ENCODE results near the gene TSPAN9.

Gene TSPAN9

DNA sequence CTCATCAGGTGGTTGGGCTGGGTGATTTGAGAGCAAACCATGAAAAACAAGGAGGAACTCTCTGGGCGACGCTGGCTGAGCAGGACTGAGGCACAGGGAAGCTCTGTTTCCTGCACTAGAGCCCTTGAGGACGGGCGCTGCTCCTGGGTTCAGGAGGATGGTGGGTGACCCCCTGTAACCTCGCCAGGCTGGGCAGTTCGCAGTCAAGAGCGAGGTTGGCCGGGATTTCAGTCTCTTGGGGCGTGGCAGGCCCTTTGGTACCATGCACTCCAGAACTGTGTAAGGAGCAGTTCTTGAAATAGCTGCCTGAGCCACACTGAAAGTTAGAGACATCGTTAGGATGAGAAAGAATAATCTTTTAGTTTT is 202.2 kb downstream of the TSPAN9 start:
- no peak for DNase-seq (ENCODE audit: low read depth)
- Histone ChIP-seq H3K9me3 (ENCODE audit: control insufficient read depth, low read length) (no peaks in the 10 kb centered on the region), H3K27me3 (replicated peaks; ENCODE audit: control insufficient read depth, insufficient read depth, low read length) (peaks cover 11% of the 10 kb centered on the region), H3K36me3 (ENCODE audit: control insufficient read depth, insufficient read depth, low read length, severe bottlenecking) (no peaks in the 10 kb centered on the region), H3K4me3 (ENCODE audit: low read length) (no peak overlapping the region), H3K4me1 (ENCODE audit: control insufficient read depth, insufficient read depth, low read length) (no peaks in the 10 kb centered on the region), H3K9ac (ENCODE audit: low read length) (no peak overlapping the region)

DNA sequence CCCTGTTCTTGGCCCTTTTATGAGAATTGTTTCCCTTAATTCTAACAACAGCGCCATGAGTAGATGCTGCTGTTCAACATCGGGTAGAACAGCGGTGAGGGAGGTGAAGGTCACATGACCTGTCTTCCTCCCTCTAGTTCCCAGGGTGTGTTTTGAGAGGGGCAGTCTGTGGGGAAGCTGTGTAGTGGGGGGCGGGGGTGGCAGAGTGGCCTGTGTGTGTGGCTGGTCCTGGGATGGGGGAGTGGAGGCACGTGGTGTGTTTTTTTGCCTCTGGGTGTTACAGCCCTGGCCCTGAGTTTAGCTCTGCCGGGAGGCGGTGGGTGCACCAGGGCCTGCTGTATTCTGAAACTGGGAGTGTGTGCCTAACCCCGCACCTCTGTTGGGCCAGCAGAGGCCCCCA is 202.7 kb downstream of the TSPAN9 start:
- Histone ChIP-seq H3K4me3 (ENCODE audit: low read length) (no peak overlapping the region), H3K4me1 (ENCODE audit: control insufficient read depth, insufficient read depth, low read length) (no peaks in the 10 kb centered on the region), H3K9ac (ENCODE audit: low read length) (no peak overlapping the region), H3K9me3 (ENCODE audit: control insufficient read depth, low read length) (no peaks in the 10 kb centered on the region), H3K36me3 (ENCODE audit: control insufficient read depth, insufficient read depth, low read length, severe bottlenecking) (no peaks in the 10 kb centered on the region), H3K27me3 (replicated peaks; ENCODE audit: control insufficient read depth, insufficient read depth, low read length) (peaks cover 11% of the 10 kb centered on the region)
- DNase-seq (ENCODE audit: low read depth): no peak

DNA sequence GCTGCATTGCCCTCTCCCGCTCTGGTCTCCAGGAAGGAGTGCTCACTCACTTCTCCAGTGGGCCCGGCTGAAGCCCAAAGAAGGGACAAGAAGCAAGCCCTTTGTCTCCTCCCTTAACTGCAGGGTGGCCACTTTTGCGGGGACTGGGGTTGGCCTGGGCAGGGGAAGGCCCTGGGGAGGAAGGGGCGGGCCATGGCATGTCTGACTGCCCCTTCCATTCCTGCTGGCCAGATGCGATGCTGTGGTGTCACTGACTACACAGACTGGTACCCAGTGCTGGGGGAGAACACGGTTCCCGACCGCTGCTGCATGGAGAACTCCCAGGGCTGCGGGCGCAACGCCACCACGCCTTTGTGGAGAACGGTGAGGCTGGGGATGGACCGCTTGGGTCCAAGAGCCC is 203.8 kb downstream of the TSPAN9 start:
- no peaks in the 10 kb centered on the region for H3K9me3 ChIP-seq (ENCODE audit: control insufficient read depth, low read length)
- no peak overlapping the region for H3K4me3 ChIP-seq (ENCODE audit: low read length)
- H3K9ac ChIP-seq (ENCODE audit: low read length): no peak overlapping the region
- DNase-seq (ENCODE audit: low read depth): no peak
- H3K36me3 ChIP-seq (ENCODE audit: control insufficient read depth, insufficient read depth, low read length, severe bottlenecking): no peaks in the 10 kb centered on the region
- peaks cover 11% of the 10 kb centered on the region for H3K27me3 ChIP-seq (replicated peaks; ENCODE audit: control insufficient read depth, insufficient read depth, low read length)
- no peaks in the 10 kb centered on the region for H3K4me1 ChIP-seq (ENCODE audit: control insufficient read depth, insufficient read depth, low read length)

DNA sequence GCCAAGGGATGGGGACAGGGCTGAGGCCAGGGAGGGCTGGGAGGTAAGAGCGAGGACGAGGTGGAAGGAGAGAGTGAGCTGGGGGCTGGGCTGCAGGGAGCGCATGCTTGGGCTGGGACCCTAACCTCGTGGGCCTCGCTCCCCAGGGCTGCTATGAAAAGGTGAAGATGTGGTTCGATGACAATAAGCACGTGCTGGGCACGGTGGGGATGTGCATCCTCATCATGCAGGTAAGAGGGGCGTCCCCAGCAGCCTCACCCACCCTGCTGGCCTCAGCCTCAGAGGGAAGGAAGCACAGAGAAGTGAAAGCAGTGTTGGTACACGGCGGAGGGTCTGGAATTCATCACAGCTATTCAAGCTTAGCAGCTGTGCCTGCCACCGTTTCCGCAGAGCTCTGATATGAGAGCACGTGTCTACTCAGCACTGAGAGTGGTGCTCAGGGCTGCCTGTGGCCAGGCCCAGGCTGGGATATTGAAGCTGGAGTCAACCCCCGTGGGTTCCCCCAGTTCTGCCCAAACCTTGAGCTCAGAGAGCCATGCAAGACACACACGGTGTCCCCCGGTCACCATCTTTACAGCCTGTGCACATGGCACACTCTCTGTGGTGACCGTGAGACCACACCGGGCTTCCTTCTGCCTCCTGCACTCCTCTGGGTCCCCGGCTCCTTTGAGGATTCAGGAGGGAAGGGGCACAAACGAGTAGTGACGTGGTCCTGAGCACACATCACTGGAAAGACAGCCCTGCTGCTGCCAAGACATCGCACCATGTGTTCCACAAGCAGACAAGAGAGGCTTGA is 204.6 kb downstream of the TSPAN9 start:
- Histone ChIP-seq H3K36me3 (ENCODE audit: control insufficient read depth, insufficient read depth, low read length, severe bottlenecking) (no peaks in the 10 kb centered on the region), H3K9ac (ENCODE audit: low read length) (no peak overlapping the region), H3K4me3 (ENCODE audit: low read length) (no peak overlapping the region), H3K4me1 (ENCODE audit: control insufficient read depth, insufficient read depth, low read length) (no peaks in the 10 kb centered on the region), H3K27me3 (replicated peaks; ENCODE audit: control insufficient read depth, insufficient read depth, low read length) (peaks cover 11% of the 10 kb centered on the region), H3K9me3 (ENCODE audit: control insufficient read depth, low read length) (no peaks in the 10 kb centered on the region)
- DNase-seq (ENCODE audit: low read depth): no peak

DNA sequence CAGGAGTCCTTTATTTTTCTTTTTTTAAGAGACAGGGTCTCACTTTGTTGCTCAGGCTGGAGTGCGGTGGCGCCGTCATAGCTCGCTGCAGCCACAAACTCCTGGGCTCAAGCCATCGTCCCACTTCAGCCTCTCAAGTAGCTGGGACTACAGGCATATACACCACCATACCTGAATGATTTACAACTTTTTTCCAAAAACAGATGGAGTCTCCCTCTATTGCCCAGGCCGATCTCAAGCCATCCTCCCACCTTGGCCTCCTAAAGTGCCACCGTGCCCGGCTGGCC is 205.1 kb downstream of the TSPAN9 start:
- no peaks in the 10 kb centered on the region for H3K36me3 ChIP-seq (ENCODE audit: control insufficient read depth, insufficient read depth, low read length, severe bottlenecking)
- no peak overlapping the region for H3K9ac ChIP-seq (ENCODE audit: low read length)
- no peak for DNase-seq (ENCODE audit: low read depth)
- H3K4me3 ChIP-seq (ENCODE audit: low read length): no peak overlapping the region
- H3K27me3 ChIP-seq (replicated peaks; ENCODE audit: control insufficient read depth, insufficient read depth, low read length): peaks cover 8% of the 10 kb centered on the region
- H3K9me3 ChIP-seq (ENCODE audit: control insufficient read depth, low read length): no peaks in the 10 kb centered on the region
- H3K4me1 ChIP-seq (ENCODE audit: control insufficient read depth, insufficient read depth, low read length): no peaks in the 10 kb centered on the region

DNA sequence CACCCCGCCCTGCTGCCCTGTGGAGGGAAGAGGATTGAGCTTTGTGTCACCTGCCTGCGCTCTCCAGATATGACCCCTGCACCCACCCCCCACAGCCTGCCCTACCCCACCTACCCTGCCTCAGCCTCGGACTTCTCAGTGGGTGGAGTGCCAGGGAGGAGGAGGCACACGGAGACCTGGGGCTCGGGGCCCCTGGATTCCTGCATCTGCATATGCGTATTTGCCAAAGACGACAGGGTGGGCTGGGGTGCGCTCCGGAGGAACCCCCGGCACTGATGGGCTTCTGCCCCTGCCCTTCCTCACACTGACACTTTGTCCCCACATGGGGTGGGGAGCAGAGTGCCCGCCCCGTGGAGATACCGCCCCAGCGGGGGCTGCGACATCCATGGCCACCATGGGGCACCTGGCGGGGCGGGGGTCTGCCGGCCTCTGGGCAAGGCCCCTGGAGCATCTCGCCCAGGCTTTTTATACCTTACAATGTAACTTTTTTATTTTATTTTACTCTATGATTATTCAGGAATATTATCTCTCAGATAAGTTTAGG is 206.0 kb downstream of the TSPAN9 start:
- DNase-seq (ENCODE audit: low read depth): no peak
- no peak overlapping the region for H3K9ac ChIP-seq (ENCODE audit: low read length)
- peaks cover 10% of the 10 kb centered on the region for H3K27me3 ChIP-seq (replicated peaks; ENCODE audit: control insufficient read depth, insufficient read depth, low read length)

DNA sequence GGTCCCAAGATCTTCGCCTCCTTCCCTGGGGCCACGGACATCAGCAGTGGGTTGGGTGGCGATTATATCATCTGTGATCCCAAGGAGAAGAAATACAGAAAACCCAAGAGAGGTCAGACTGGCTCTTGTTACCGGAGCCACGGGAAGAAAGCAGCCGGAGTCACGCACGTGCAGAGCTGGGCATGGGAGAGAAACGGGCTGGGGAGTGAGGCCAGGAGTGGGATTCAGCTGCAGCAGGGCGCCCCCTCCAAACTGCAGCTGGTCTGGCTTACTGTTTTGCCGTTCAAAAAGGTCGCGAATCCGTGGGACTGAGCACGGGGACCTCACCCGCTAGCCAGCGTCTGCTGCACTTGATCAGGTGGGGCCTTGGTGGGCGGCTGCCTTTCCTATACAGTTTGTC is 207.2 kb downstream of the TSPAN9 start:
- Histone ChIP-seq H3K4me3 (ENCODE audit: low read length) (no peak overlapping the region), H3K9ac (ENCODE audit: low read length) (no peak overlapping the region), H3K36me3 (ENCODE audit: control insufficient read depth, insufficient read depth, low read length, severe bottlenecking) (no peaks in the 10 kb centered on the region), H3K9me3 (ENCODE audit: control insufficient read depth, low read length) (no peaks in the 10 kb centered on the region), H3K4me1 (ENCODE audit: control insufficient read depth, insufficient read depth, low read length) (no peaks in the 10 kb centered on the region), H3K27me3 (replicated peaks; ENCODE audit: control insufficient read depth, insufficient read depth, low read length) (peaks cover 12% of the 10 kb centered on the region)
- no peak for DNase-seq (ENCODE audit: low read depth)

More for the DNA sequence above, 206.0 kb downstream of the TSPAN9 start:
- Histone ChIP-seq H3K4me1 (ENCODE audit: control insufficient read depth, insufficient read depth, low read length) (no peaks in the 10 kb centered on the region), H3K36me3 (ENCODE audit: control insufficient read depth, insufficient read depth, low read length, severe bottlenecking) (no peaks in the 10 kb centered on the region), H3K9me3 (ENCODE audit: control insufficient read depth, low read length) (no peaks in the 10 kb centered on the region), H3K4me3 (ENCODE audit: low read length) (no peak overlapping the region)

DNA sequence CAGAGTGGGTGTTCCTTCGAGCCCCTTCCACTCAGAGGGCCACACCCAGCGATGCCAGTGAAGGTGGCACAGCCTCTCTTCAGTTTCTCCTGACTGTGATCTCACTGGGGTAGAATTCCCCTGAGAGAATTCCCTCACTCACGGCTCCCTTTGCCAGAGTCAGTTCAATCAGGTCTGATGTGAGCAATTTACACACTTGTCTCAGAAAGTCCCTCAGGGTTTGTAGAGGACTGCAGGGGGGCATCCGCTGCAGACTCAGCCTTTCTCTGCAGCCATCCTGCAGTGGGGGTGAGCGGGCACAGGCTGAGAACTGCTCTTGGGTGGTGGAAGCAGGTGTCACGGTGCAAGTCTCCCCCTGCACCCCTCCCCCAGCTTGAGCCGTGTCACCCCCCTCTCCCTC is 208.4 kb downstream of the TSPAN9 start:
- no peak overlapping the region for H3K9ac ChIP-seq (ENCODE audit: low read length)
- H3K4me1 ChIP-seq (ENCODE audit: control insufficient read depth, insufficient read depth, low read length): no peaks in the 10 kb centered on the region
- H3K4me3 ChIP-seq (ENCODE audit: low read length): no peak overlapping the region
- no peaks in the 10 kb centered on the region for H3K9me3 ChIP-seq (ENCODE audit: control insufficient read depth, low read length)
- DNase-seq (ENCODE audit: low read depth): no peak
- H3K36me3 ChIP-seq (ENCODE audit: control insufficient read depth, insufficient read depth, low read length, severe bottlenecking): no peaks in the 10 kb centered on the region
- peaks cover 12% of the 10 kb centered on the region for H3K27me3 ChIP-seq (replicated peaks; ENCODE audit: control insufficient read depth, insufficient read depth, low read length)

DNA sequence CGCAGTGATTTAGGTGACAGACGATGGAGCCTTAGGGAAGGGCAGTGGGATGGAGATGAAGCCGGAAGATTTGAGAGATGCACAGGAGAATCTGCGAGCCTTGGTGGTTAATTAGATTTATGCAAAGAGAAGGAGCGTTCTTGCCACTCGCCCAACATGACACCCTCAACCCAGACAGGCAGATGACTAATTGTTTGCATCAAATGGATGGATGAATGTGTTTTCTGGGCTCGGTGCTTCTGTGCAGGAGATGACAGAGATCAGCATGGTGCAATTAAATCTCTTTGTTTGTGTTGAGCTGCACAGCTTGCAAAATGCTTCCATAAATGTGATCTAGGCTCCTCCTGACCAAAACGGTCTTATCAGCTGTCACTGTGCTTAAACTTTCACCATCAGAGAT is 211.5 kb downstream of the TSPAN9 start:
- Histone ChIP-seq H3K4me1 (ENCODE audit: control insufficient read depth, insufficient read depth, low read length) (no peaks in the 10 kb centered on the region), H3K9ac (ENCODE audit: low read length) (no peak overlapping the region), H3K36me3 (ENCODE audit: control insufficient read depth, insufficient read depth, low read length, severe bottlenecking) (no peaks in the 10 kb centered on the region), H3K27me3 (replicated peaks; ENCODE audit: control insufficient read depth, insufficient read depth, low read length) (peaks cover 12% of the 10 kb centered on the region), H3K4me3 (ENCODE audit: low read length) (no peak overlapping the region), H3K9me3 (ENCODE audit: control insufficient read depth, low read length) (no peaks in the 10 kb centered on the region)
- no peak for DNase-seq (ENCODE audit: low read depth)

DNA sequence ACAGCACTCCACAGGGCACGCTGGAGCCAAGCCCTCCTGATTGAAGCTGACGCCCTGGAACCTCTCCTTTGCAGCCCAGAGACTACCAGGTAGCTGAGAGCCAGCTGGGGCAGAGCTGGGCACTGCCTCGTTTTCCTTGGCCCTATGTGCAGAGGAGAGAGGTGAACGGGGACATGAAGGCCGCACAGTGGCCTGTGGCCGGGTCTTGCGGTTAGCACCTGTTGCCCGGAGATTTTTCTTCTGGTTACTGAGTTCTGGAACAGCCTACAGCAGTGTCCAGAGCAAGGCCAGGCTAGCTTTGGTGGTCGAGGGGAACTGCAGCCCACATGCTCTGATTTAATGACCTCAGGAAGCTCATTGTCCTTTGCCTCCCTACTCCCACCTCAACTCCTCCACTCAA is 212.5 kb downstream of the TSPAN9 start:
- H3K27me3 ChIP-seq (replicated peaks; ENCODE audit: control insufficient read depth, insufficient read depth, low read length): peaks cover 9% of the 10 kb centered on the region
- H3K36me3 ChIP-seq (ENCODE audit: control insufficient read depth, insufficient read depth, low read length, severe bottlenecking): no peaks in the 10 kb centered on the region
- no peak overlapping the region for H3K9ac ChIP-seq (ENCODE audit: low read length)

DNA sequence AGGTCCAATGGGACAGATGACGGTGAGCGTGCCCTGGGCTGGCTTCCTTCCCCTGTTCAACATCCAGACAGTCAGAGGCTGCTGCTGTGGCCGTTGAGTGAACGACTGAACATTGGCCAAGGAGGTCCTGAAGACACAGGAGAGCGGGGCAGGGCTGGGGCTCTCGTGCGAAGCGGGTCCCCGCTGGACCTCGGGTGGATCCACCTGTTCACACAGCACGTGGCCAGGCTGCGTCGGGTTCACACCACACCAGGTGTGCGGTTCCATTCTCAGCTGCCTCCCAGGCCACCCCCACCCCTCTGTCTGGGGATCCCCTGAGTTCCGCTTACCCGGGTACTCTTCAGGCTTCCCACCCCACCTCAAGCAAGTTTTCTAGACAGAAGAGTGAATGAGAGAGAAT is 214.8 kb downstream of the TSPAN9 start:
- H3K9me3 ChIP-seq (ENCODE audit: control insufficient read depth, low read length): no peaks in the 10 kb centered on the region
- DNase-seq (ENCODE audit: low read depth): no peak
- H3K4me1 ChIP-seq (ENCODE audit: control insufficient read depth, insufficient read depth, low read length): peaks cover 3% of the 10 kb centered on the region
- H3K36me3 ChIP-seq (ENCODE audit: control insufficient read depth, insufficient read depth, low read length, severe bottlenecking): no peaks in the 10 kb centered on the region
- H3K4me3 ChIP-seq (ENCODE audit: low read length): no peak overlapping the region
- peaks cover 13% of the 10 kb centered on the region for H3K27me3 ChIP-seq (replicated peaks; ENCODE audit: control insufficient read depth, insufficient read depth, low read length)
- no peak overlapping the region for H3K9ac ChIP-seq (ENCODE audit: low read length)

More for the DNA sequence above, 212.5 kb downstream of the TSPAN9 start:
- DNase-seq (ENCODE audit: low read depth): no peak
- Histone ChIP-seq H3K4me3 (ENCODE audit: low read length) (no peak overlapping the region), H3K9me3 (ENCODE audit: control insufficient read depth, low read length) (no peaks in the 10 kb centered on the region), H3K4me1 (ENCODE audit: control insufficient read depth, insufficient read depth, low read length) (no peaks in the 10 kb centered on the region)
